Omental fat pad (tissue), 4 donors: ENCODE measurements around the gene LBH. TPM values are rescaled to one million over a fixed set of nuclear protein-coding genes. Genes with fewer than 3 reads are reported as not detected.

Experiments used
- ATAC-seq: fragments of 150-250 bp; one replicate; pipeline ENCODE4 v1.9.1; 2016; ENCODE audit warnings: mild to moderate bottlenecking, moderate library complexity; ENCODE audit not compliant: low FRiP score
- DNase-seq: peaks from one replicate; pipeline ENCODE4 v3.0.0-alpha.2; 2019; ENCODE audit warnings: low spot score
- CTCF ChIP-seq, 3 donors: fragments of 450-650 bp; IDR thresholded peaks; one replicate each; pipeline ENCODE4 v1.5.1; 2016 to 2017; ENCODE audit warnings: antibody characterized with exemption in 3 of 3, mild to moderate bottlenecking in 3 of 3, moderate library complexity in 2 of 3
- total RNA-seq, 4 donors: library from RNA; depleted of rRNA; stranded (reverse); fragments of >200 nt; gene quantifications; one replicate each; pipeline ENCODE4 v1.1.0, GENCODE V29; 2016

Gene LBH
- total RNA-seq, 4 donors from 2014 or later = 14.4 to 20.6 (median 19.4) TPM

GRCh38 chr2:30204281-30204680 is 27.1 kb upstream of the LBH start:
- DNase-seq (no peak), ATAC-seq (no peak)
- no peak for TF ChIP-seq CTCF (IDR thresholded peaks at IDR 0.05)

- no peak for TF ChIP-seq CTCF (IDR thresholded peaks at IDR 0.05)
- DNase-seq (no peak), ATAC-seq (no peak)
These were observed 25.9 kb upstream of the LBH start for GRCh38 chr2:30205456-30205855.

- peak; percentile 68 for ATAC-seq
- DNase-seq = no peak
- no peak for TF ChIP-seq CTCF (IDR thresholded peaks at IDR 0.05)
These were observed 24.6 kb upstream of the LBH start for GRCh38 chr2:30206461-30207430.

GRCh38 chr2:30208453-30208852 is 22.9 kb upstream of the LBH start:
- no peak for DNase-seq
- ATAC-seq = peak; percentile 71
- peak in 2 of 3 donors; percentile 46 to 61 for TF ChIP-seq CTCF (IDR thresholded peaks at IDR 0.05)

- DNase-seq (no peak), ATAC-seq (no peak)
- no peak for TF ChIP-seq CTCF (IDR thresholded peaks at IDR 0.05)
These were observed 22.1 kb upstream of the LBH start for GRCh38 chr2:30209227-30209626.

GRCh38 chr2:30213326-30213725 is 18.0 kb upstream of the LBH start:
- ATAC-seq = no peak
- no peak for TF ChIP-seq CTCF (IDR thresholded peaks at IDR 0.05)
- no peak for DNase-seq
